ENCODE data around the gene RBM5.

DNA sequence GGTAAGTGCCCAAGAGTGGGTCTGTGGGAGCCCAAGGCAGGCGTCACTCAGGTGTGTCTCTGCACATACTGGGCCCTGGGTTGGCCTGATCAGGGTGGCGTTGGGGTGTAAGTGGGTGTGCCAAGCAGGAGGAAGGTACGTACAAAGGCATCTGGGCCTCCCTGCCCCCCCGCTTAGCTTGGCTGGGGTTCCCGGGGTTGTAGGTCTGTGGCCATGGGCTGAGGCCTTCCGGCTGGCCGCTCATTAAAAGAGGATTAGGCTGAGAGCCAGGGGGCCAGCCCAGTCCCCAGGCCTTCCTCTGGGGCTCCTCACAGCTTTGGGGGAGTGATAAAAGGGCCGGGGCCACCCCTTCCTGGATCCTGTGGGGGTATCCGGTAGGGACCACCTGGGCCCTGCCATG is 79.7 kb downstream of the RBM5 start:
- TF ChIP-seq CHD4 (IDR thresholded peaks at IDR 0.05) (no peak), RFX5 (IDR thresholded peaks at IDR 0.05; ENCODE audit: low read depth, low read length) (no peak), ZNF384 (IDR thresholded peaks at IDR 0.05; ENCODE audit: borderline replicate concordance, low read depth, low read length) (no peak), RBBP5 (conservative IDR thresholded peaks at IDR 0.05) (no peak), ZBED1 (IDR thresholded peaks at IDR 0.05; ENCODE audit: borderline replicate concordance) (no peak), CUX1 (IDR thresholded peaks at IDR 0.05; ENCODE audit: insufficient replicate concordance, low read depth, low read length) (no peak), CTCF (IDR thresholded peaks at IDR 0.05 in 2 of 3, conservative IDR thresholded peaks at IDR 0.05 in 1 of 3; ENCODE audit: control insufficient read depth in 2 of 3, extremely low read depth in 1 of 3, insufficient read depth in 1 of 3, low read depth in 3 of 3, low read length in 3 of 3) (no peak), TARDBP (IDR thresholded peaks at IDR 0.05; ENCODE audit: borderline replicate concordance) (no peak), NFIC (IDR thresholded peaks at IDR 0.05; ENCODE audit: low read depth, low read length) (no peak), MTA2 (IDR thresholded peaks at IDR 0.05; ENCODE audit: low read depth) (no peak)
- TF ChIP-seq, protein P1, sequence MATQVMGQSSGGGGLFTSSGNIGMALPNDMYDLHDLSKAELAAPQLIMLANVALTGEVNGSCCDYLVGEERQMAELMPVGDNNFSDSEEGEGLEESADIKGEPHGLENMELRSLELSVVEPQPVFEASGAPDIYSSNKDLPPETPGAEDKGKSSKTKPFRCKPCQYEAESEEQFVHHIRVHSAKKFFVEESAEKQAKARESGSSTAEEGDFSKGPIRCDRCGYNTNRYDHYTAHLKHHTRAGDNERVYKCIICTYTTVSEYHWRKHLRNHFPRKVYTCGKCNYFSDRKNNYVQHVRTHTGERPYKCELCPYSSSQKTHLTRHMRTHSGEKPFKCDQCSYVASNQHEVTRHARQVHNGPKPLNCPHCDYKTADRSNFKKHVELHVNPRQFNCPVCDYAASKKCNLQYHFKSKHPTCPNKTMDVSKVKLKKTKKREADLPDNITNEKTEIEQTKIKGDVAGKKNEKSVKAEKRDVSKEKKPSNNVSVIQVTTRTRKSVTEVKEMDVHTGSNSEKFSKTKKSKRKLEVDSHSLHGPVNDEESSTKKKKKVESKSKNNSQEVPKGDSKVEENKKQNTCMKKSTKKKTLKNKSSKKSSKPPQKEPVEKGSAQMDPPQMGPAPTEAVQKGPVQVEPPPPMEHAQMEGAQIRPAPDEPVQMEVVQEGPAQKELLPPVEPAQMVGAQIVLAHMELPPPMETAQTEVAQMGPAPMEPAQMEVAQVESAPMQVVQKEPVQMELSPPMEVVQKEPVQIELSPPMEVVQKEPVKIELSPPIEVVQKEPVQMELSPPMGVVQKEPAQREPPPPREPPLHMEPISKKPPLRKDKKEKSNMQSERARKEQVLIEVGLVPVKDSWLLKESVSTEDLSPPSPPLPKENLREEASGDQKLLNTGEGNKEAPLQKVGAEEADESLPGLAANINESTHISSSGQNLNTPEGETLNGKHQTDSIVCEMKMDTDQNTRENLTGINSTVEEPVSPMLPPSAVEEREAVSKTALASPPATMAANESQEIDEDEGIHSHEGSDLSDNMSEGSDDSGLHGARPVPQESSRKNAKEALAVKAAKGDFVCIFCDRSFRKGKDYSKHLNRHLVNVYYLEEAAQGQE (IDR thresholded peaks at IDR 0.05; ENCODE audit: low read depth, low read length), result no peak
- TF ChIP-seq, protein P2, sequence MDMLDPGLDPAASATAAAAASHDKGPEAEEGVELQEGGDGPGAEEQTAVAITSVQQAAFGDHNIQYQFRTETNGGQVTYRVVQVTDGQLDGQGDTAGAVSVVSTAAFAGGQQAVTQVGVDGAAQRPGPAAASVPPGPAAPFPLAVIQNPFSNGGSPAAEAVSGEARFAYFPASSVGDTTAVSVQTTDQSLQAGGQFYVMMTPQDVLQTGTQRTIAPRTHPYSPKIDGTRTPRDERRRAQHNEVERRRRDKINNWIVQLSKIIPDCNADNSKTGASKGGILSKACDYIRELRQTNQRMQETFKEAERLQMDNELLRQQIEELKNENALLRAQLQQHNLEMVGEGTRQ (IDR thresholded peaks at IDR 0.05; ENCODE audit: borderline replicate concordance, low read depth, low read length), result no peak
- TF ChIP-seq, protein P3, sequence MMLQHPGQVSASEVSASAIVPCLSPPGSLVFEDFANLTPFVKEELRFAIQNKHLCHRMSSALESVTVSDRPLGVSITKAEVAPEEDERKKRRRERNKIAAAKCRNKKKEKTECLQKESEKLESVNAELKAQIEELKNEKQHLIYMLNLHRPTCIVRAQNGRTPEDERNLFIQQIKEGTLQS (IDR thresholded peaks at IDR 0.05; ENCODE audit: borderline replicate concordance, extremely low read depth, low read depth, low read length), result no peak
